Measurements from ENCODE around the gene KDSR.

- TF ChIP-seq CTCF (IDR thresholded peaks at IDR 0.05 in 8 of 11, conservative IDR thresholded peaks at IDR 0.05 in 3 of 11) (no peak), POLR2A (IDR thresholded peaks at IDR 0.05) (no peak)
Measured at GRCh38 chr18:63378919-63379638, 12.1 kb upstream of the KDSR start.
